SU-DHL-6 (cell line): ENCODE results near the gene CRISP2.

Experiments
- CTCF ChIP-seq: fragments of 200-600 bp; sonication (generic); IDR thresholded peaks from one replicate; pipeline ENCODE4 v1.5.1; 2017; ENCODE audit warnings: antibody characterized with exemption, mild to moderate bottlenecking, low read length, moderate library complexity; ENCODE audit not compliant: insufficient read depth, poor library complexity, severe bottlenecking
- EZH2phosphoT487 ChIP-seq: fragments of 200-600 bp; sonication (generic), shearing (Covaris generic); conservative IDR thresholded peaks from 2 replicates; pipeline ENCODE4 v1.6.1; 2018; ENCODE audit warnings: mild to moderate bottlenecking, antibody characterized with exemption, low read length, moderate library complexity, mixed read lengths

- TF ChIP-seq CTCF (no peak), EZH2phosphoT487 (no peak)
These were observed 62.1 kb downstream of the CRISP2 start for GRCh38 chr6:49651239-49651638.
